ENCODE data around the gene EPHA3. TPM values are rescaled to one million over a fixed set of nuclear protein-coding genes. Genes with fewer than 3 reads are reported as not detected.

Gene EPHA3
- total RNA-seq, 4 donors from 2014 or later: 0.85 to 1.4 (median 0.96) TPM

DNA sequence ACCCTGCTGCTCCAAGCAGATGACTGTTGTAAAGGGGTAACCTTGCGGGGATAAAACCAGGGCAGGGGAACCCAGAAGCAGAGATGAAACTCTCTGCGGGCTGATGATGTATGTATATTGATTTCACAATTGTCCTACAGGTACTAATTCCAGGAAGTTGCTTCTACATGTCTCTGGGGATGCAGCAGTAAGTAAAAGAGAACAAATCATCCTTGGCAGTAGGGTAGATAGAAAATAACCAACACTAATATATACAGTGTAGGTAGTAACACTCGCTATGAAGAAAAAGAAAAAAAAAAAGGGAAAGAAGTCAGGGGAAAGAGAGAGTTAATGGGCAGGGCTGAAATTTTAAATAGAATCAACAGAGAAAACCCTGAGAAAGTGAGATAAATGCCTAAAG, 50.2 kb downstream of the EPHA3 start:
- Histone ChIP-seq H3K4me1 (no peaks in the 10 kb centered on the region), H3K36me3 (no peaks in the 10 kb centered on the region)
- 80% methylated on average over 3 of the region's 3 CpGs for WGBS

DNA sequence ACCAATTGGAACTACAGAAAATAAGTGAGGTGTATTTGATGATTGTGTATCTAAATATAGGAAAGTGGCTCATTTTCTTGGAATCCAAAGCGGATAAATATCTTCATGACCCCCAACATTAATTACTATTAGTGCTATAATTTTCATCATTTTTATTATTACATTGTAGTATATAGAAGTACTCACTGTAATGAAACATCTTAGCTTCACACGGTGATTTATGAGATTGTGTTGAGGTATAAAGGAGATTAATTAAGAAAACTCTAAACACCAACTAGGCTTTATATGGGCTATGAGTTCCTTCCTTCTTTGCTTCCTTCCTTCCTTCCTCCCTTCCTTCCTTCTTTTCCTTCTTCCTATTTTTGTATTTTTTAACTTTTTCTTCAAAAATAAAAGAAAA, 52.2 kb downstream of the EPHA3 start:
- H3K4me1 ChIP-seq: no peaks in the 10 kb centered on the region
- H3K4me3 ChIP-seq: no peak overlapping the region
- no peaks in the 10 kb centered on the region for H3K27me3 ChIP-seq
- no peak overlapping the region for H3K27ac ChIP-seq
- WGBS: 94% methylated on average over 2 of the region's 2 CpGs
- TF ChIP-seq POLR2AphosphoS5 (IDR thresholded peaks at IDR 0.05) (no peak), EP300 (IDR thresholded peaks at IDR 0.05) (no peak), POLR2A (IDR thresholded peaks at IDR 0.05) (no peak)
- TF ChIP-seq, protein P1, sequence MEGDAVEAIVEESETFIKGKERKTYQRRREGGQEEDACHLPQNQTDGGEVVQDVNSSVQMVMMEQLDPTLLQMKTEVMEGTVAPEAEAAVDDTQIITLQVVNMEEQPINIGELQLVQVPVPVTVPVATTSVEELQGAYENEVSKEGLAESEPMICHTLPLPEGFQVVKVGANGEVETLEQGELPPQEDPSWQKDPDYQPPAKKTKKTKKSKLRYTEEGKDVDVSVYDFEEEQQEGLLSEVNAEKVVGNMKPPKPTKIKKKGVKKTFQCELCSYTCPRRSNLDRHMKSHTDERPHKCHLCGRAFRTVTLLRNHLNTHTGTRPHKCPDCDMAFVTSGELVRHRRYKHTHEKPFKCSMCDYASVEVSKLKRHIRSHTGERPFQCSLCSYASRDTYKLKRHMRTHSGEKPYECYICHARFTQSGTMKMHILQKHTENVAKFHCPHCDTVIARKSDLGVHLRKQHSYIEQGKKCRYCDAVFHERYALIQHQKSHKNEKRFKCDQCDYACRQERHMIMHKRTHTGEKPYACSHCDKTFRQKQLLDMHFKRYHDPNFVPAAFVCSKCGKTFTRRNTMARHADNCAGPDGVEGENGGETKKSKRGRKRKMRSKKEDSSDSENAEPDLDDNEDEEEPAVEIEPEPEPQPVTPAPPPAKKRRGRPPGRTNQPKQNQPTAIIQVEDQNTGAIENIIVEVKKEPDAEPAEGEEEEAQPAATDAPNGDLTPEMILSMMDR (IDR thresholded peaks at IDR 0.05): no peak
- no peak for DNase-seq (ENCODE audit: low spot score in 2 of 2)
- no peaks in the 10 kb centered on the region for H3K9me3 ChIP-seq
- H3K36me3 ChIP-seq: no peaks in the 10 kb centered on the region

More for the DNA sequence above, 50.2 kb downstream of the EPHA3 start:
- TF ChIP-seq, protein P1 (IDR thresholded peaks at IDR 0.05): no peak
- TF ChIP-seq POLR2A (IDR thresholded peaks at IDR 0.05) (no peak), EP300 (IDR thresholded peaks at IDR 0.05) (no peak), POLR2AphosphoS5 (IDR thresholded peaks at IDR 0.05) (no peak)
- no peak for DNase-seq (ENCODE audit: low spot score in 2 of 2)
- H3K4me3 ChIP-seq: no peak overlapping the region
- H3K27me3 ChIP-seq: no peaks in the 10 kb centered on the region
- H3K9me3 ChIP-seq: no peaks in the 10 kb centered on the region
- H3K27ac ChIP-seq: no peak overlapping the region

DNA sequence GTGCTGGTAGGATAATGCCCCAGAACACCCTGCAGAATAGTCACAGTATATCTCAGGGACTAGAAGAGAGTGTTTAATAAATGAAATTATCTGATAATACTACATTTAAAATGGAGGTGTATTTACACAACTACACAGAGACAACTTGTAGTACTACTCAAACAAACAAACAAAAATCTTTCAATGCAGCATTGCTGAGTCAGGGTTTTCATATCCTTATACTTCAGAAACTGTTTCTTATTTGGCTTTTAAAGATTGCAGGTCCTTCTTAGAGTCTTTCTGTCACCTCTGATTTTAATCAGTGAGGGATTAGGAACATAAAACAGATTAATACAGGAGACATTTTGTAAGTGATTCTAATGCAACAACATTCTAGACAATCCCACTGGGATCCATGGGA, 57.4 kb downstream of the EPHA3 start:
- DNase-seq (ENCODE audit: low spot score in 2 of 2): no peak

DNA sequence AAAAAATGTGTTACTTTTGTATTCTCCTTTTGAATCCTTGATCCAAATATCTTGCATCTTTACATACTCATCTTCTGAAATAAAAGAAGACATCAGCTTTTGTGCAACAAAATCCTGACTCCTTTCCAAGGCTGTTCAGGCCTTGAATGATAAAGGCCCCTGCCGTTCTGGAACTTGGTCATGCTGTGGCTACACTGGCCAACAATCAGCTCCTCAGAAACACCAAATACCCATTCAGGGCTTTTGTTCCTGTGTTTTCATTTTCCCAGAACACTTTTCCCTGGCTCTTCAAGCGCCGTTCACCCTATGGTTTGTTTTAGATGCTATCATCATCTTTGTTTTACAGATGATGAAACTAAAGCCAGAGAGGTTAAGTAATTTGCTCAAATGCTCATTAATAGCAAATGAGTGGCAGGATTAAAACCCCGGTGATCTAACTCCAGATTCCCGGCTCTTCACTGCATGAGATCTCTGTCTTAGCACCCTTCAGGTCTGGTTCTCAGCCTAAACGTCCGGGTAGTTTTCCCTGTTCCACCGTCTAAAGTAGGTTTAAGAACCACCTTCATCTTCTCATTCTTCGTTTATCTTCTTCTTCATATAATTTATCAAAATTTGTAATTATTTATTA, 58.3 kb downstream of the EPHA3 start:
- H3K27ac ChIP-seq: no peak overlapping the region
- H3K27me3 ChIP-seq: no peaks in the 10 kb centered on the region
- no peaks in the 10 kb centered on the region for H3K9me3 ChIP-seq
- H3K4me1 ChIP-seq: no peaks in the 10 kb centered on the region
- H3K36me3 ChIP-seq: no peaks in the 10 kb centered on the region
- TF ChIP-seq EP300 (IDR thresholded peaks at IDR 0.05) (no peak), POLR2AphosphoS5 (IDR thresholded peaks at IDR 0.05) (no peak), POLR2A (IDR thresholded peaks at IDR 0.05) (no peak)
- TF ChIP-seq, protein P1 (IDR thresholded peaks at IDR 0.05): no peak
- DNase-seq (ENCODE audit: low spot score in 2 of 2): no peak
- WGBS: 82% methylated on average over 9 of the region's 9 CpGs
- H3K4me3 ChIP-seq: no peak overlapping the region

More for the DNA sequence above, 57.4 kb downstream of the EPHA3 start:
- TF ChIP-seq POLR2A (IDR thresholded peaks at IDR 0.05) (no peak), POLR2AphosphoS5 (IDR thresholded peaks at IDR 0.05) (no peak), EP300 (IDR thresholded peaks at IDR 0.05) (no peak)
- TF ChIP-seq, protein P1 (IDR thresholded peaks at IDR 0.05): no peak
- no peak overlapping the region for H3K4me3 ChIP-seq
- no peaks in the 10 kb centered on the region for H3K4me1 ChIP-seq
- no peaks in the 10 kb centered on the region for H3K9me3 ChIP-seq
- no peaks in the 10 kb centered on the region for H3K27me3 ChIP-seq
- no peaks in the 10 kb centered on the region for H3K36me3 ChIP-seq
- no peak overlapping the region for H3K27ac ChIP-seq

DNA sequence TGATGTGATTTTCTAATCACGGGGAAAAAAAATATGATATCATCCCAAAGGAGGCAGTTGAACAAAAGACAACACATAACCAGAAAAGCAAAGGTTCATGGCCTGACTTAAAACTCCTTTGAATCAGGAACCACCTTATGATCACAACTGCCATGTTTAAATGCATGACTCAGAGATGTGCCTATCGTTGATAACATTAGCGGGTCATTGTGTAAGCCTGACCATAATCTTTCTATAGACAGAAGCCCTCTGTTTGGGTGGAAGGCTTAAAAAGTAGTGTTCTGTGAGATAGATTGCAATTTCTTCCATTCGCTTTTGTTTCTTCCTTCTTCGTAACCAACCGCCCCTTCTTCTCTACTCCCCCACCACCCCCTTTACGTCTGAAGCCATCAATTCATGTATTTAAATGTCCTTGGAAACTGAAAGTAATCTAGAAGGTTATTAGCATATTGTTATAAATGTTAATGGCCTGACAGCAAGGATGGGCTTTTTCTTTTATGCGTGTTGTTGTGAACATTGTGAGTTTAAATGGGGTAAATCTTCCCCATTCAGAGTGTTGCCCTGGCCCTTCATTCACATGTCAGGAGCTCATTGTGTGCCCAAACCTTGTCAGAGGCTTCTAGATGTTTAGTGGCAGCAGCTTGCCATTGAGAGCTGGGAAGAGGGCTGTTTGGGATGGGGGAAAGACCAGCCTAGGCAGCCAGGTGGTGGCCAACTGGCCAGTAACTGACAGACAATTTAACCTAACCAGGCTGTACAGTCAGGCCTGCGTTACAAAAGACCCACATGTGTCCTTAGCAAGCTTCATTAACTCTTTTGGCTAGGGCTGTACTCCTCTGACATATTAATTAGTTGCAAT, 64.5 kb downstream of the EPHA3 start:
- Histone ChIP-seq H3K4me1 (no peaks in the 10 kb centered on the region), H3K9me3 (no peaks in the 10 kb centered on the region), H3K4me3 (no peak overlapping the region), H3K36me3 (no peaks in the 10 kb centered on the region), H3K27ac (no peak overlapping the region), H3K27me3 (no peaks in the 10 kb centered on the region)
- no peak for DNase-seq (ENCODE audit: low spot score in 2 of 2)
- TF ChIP-seq, protein P1 (IDR thresholded peaks at IDR 0.05): no peak
- TF ChIP-seq POLR2A (IDR thresholded peaks at IDR 0.05) (no peak), EP300 (IDR thresholded peaks at IDR 0.05) (no peak), POLR2AphosphoS5 (IDR thresholded peaks at IDR 0.05) (no peak)
- 88% methylated on average over 9 of the region's 9 CpGs for WGBS

All from suprapubic skin (tissue), 4 donors.